HCT116 (cell line): ENCODE results near the gene TNFRSF6B. TPM values are rescaled to one million over a fixed set of nuclear protein-coding genes. Genes with fewer than 3 reads are reported as not detected.

ENCODE experiments used
- ATAC-seq: fragments of 200-7000 bp; cut with Tn5 transposase; 2 replicates; pipeline ENCODE4 v1.9.1; 2020; ENCODE audit warnings: mild to moderate bottlenecking, moderate library complexity
- BruUV-seq: library from RNA; stranded (reverse); fragments of 400-500 nt; replicated peaks from 2 replicates; lab custom pipeline; 2021; lab: Mats Ljungman, UMichigan
- CTCF ChIA-PET: fragments of 300-600 bp; sonication (Branson Sonifier 250); formaldehyde crosslinking; loops from one replicate; lab custom pipeline; 2021; ENCODE audit warnings: antibody characterized with exemption; lab: Charles Lee
- POLR2A ChIA-PET: fragments of 300-600, 350-600 bp; sonication (Branson Sonifier 250); formaldehyde crosslinking; loops from one replicate; lab custom pipeline; 2021; ENCODE audit warnings: antibody characterized with exemption; lab: Charles Lee
- RAD21 ChIA-PET, 2 experiments: fragments of 300-600 bp; sonication (Branson Sonifier 250); formaldehyde crosslinking; loops; one replicate each; lab custom pipeline; 2023; ENCODE audit warnings: low total read pairs in 2 of 2; ENCODE audit not compliant: uncharacterized antibody in 2 of 2, unreplicated experiment in 2 of 2, low non-redundant PET in 1 of 2; lab: Charles Lee
- DNase-seq: peaks from one replicate; pipeline ENCODE4 v3.0.0-alpha.2; 2010; ENCODE audit warnings: low read depth, low spot score
- H2AFZ ChIP-seq: fragments of 200-600 bp; shearing (Covaris generic), sonication (generic); 2 replicates; pipeline ENCODE4 v1.6.1; 2017; ENCODE audit warnings: low read depth, mixed run types, mixed read lengths, antibody characterized with exemption, low read length; ENCODE audit not compliant: poor library complexity, severe bottlenecking
- H3K27ac ChIP-seq: 2 replicates; pipeline ENCODE4 v1.5.1; 2012; ENCODE audit warnings: low read depth, low read length
- H3K27me3 ChIP-seq: fragments of 200-600 bp; sonication (generic); 2 replicates; pipeline ENCODE4 v1.6.1; 2016; ENCODE audit warnings: mixed run types, low read length, mixed read lengths; ENCODE audit not compliant: insufficient read depth
- H3K36me3 ChIP-seq, 2 experiments: fragments of 200-500 bp in 1 of 2; fragments of 200-600 bp in 1 of 2; sonication (Bioruptor generic) in 1 of 2; sonication (generic) in 1 of 2; 2 replicates each; pipeline versions ENCODE4 v1.5.1 to v1.6.1; 2014 to 2016; ENCODE audit warnings: low read length in 2 of 2, inconsistent platforms in 1 of 2, mixed read lengths in 1 of 2, mixed run types in 1 of 2; ENCODE audit not compliant: insufficient read depth in 2 of 2, control insufficient read depth in 1 of 2
- H3K4me1 ChIP-seq, 2 experiments: fragments of 200-600 bp in 1 of 2; sonication (generic) in 1 of 2; 2 replicates each; pipeline versions ENCODE4 v1.5.1 to v1.6.1; 2012 to 2017; ENCODE audit warnings: low read length in 2 of 2, inconsistent platforms in 1 of 2, mild to moderate bottlenecking in 1 of 2, mixed read lengths in 1 of 2, mixed run types in 1 of 2, moderate library complexity in 1 of 2; ENCODE audit not compliant: insufficient read depth in 2 of 2, control insufficient read depth in 1 of 2
- H3K4me2 ChIP-seq: fragments of 200-600 bp; sonication (generic); 2 replicates; pipeline ENCODE4 v1.6.1; 2017; ENCODE audit warnings: mixed run types, low read length, mixed read lengths
- H3K4me3 ChIP-seq, 2 experiments: fragments of 200-600 bp in 1 of 2; sonication (generic) in 1 of 2; replicated peaks in 1 of 2; 2 replicates each; pipeline ENCODE4 v1.5.1; 2011 to 2016; ENCODE audit warnings: low read length in 2 of 2, control low read depth in 1 of 2, low read depth in 1 of 2, mild to moderate bottlenecking in 1 of 2, mixed read lengths in 1 of 2, mixed run types in 1 of 2
- H3K79me2 ChIP-seq: fragments of 200-600 bp; sonication (generic); 2 replicates; pipeline ENCODE4 v1.6.1; 2017; ENCODE audit warnings: mild to moderate bottlenecking, mixed run types, low read length, moderate library complexity, mixed read lengths; ENCODE audit not compliant: insufficient read depth
- H3K9ac ChIP-seq: fragments of 200-600 bp; sonication (generic); 2 replicates; pipeline ENCODE4 v1.6.1; 2016; ENCODE audit warnings: low read length, mixed read lengths
- H3K9me2 ChIP-seq: fragments of 200-600 bp; sonication (generic), shearing (Covaris generic); 2 replicates; pipeline ENCODE4 v1.6.1; 2017; ENCODE audit warnings: mixed run types, mild to moderate bottlenecking, moderate library complexity; ENCODE audit not compliant: insufficient read depth
- H3K9me3 ChIP-seq, 2 experiments: fragments of 200-500 bp in 1 of 2; fragments of 200-600 bp in 1 of 2; sonication (Bioruptor generic) in 1 of 2; sonication (generic) in 1 of 2; 2 replicates each; pipeline ENCODE4 v1.6.1; 2014 to 2017; ENCODE audit warnings: low read length in 2 of 2, mixed read lengths in 2 of 2, inconsistent platforms in 1 of 2, low read depth in 1 of 2, mild to moderate bottlenecking in 1 of 2, mixed run types in 1 of 2, moderate library complexity in 1 of 2; ENCODE audit not compliant: control insufficient read depth in 1 of 2, insufficient read depth in 1 of 2
- H4K20me1 ChIP-seq: fragments of 200-600 bp; sonication (generic), shearing (Covaris generic); 2 replicates; pipeline ENCODE4 v1.6.1; 2017; ENCODE audit warnings: mixed run types, mild to moderate bottlenecking, moderate library complexity; ENCODE audit not compliant: insufficient read depth
- EZH2phosphoT487 ChIP-seq: fragments of 200-600 bp; IDR thresholded peaks from 2 replicates; pipeline ENCODE4 v1.6.1; 2018; ENCODE audit warnings: antibody characterized with exemption, borderline replicate concordance
- JUND ChIP-seq: IDR thresholded peaks from 2 replicates; pipeline ENCODE4 v1.6.1; 2012
- POLR2A ChIP-seq: IDR thresholded peaks from 2 replicates; pipeline ENCODE4 v1.7.0; 2011; ENCODE audit warnings: borderline replicate concordance; ENCODE audit not compliant: insufficient read depth, insufficient read length; ENCODE audit errors: extremely low read depth
- POLR2AphosphoS5 ChIP-seq: IDR thresholded peaks from 2 replicates; pipeline ENCODE4 v1.6.1; 2011; ENCODE audit warnings: mild to moderate bottlenecking, low read depth, low read length, moderate library complexity
- RAD21 ChIP-seq: IDR thresholded peaks from 2 replicates; pipeline ENCODE4 v1.6.1; 2012; ENCODE audit warnings: low read depth, mild to moderate bottlenecking
- SIN3A ChIP-seq: IDR thresholded peaks from 2 replicates; pipeline ENCODE4 v1.6.1; 2012; ENCODE audit warnings: low read depth
- SRF ChIP-seq: IDR thresholded peaks from 2 replicates; pipeline ENCODE4 v1.6.1; 2012; ENCODE audit warnings: low read depth
- TCF7L2 ChIP-seq: IDR thresholded peaks from 2 replicates; pipeline ENCODE4 v1.7.0; 2011; ENCODE audit warnings: borderline replicate concordance, inconsistent platforms; ENCODE audit not compliant: insufficient read depth, insufficient read length; ENCODE audit errors: extremely low read depth
- YY1 ChIP-seq: IDR thresholded peaks from 2 replicates; pipeline ENCODE4 v1.6.1; 2011; ENCODE audit warnings: low read length, low read depth, moderate library complexity, mild to moderate bottlenecking; ENCODE audit not compliant: insufficient replicate concordance; ENCODE audit errors: extremely low read depth
- ZFX ChIP-seq: fragments of 450-650 bp; IDR thresholded peaks from 2 replicates; pipeline ENCODE4 v1.6.1; 2017
- intact Hi-C: fragments of 100-400 bp; cut with micrococcal nuclease; formaldehyde crosslinking; loops from 2 replicates; pipeline ENCODE4 v1.10.0; 2022
- total RNA-seq: library from RNA; stranded (reverse); gene quantifications from one replicate; pipeline ENCODE4 v1.2.1, GENCODE V29; 2021; ENCODE audit not compliant: unreplicated experiment
- TF ChIP-seq, protein P1 (sequence below): IDR thresholded peaks from 2 replicates; pipeline ENCODE4 v1.6.1; 2012

TNFRSF6B gene
- total RNA-seq, 1 experiment from 2014 or later: 147 TPM

DNA sequence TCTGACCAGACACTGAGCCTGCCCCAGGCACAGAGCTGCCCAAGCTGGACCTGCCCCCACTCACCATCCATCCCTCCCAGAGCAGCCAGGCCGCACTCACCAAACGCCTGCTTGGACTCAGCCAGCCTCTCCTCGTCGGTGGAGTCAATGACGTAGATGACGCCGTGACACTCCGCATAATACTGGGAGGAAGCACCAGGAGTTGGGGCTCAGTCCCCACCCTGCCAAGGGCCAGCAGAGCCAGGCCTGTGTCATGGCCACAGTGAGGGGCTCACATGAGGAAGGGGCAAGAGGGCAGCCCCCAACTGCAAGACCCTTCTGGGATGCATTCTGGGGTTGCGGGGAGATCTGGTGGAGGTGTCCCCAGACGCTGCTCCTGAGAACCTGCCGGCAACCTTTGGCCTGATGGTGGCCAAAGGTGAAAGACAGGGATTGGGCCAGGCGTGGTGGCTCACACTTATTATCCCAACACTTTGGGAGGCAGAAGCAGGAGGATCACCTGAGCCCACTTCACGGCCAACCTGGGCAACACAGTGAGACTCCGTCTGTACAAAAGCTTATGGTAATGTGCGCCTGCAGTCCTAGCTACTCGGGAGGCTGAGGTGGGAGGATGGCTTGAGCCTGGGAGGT lies 5.7 kb downstream of the TNFRSF6B start:
- BruUV-seq: no TSS peak
- ChIA-PET CTCF (no interaction called here), RAD21 (no interaction called here), POLR2A (interaction anchor here (0.8 to 1.3 kb wide), 2 partner anchors 75 to 165 kb away, joined by 3 read pairs; partner anchors contain the start of genes GMEB2 and PTK6)
- H3K9me2 ChIP-seq: no peaks in the 10 kb centered on the region
- no peak overlapping the region for H2AFZ ChIP-seq
- no peaks in the 10 kb centered on the region for H3K27me3 ChIP-seq
- DNase-seq (no peak), ATAC-seq (no peak)
- no peaks in the 10 kb centered on the region for H4K20me1 ChIP-seq
- no peak overlapping the region for H3K4me3 ChIP-seq
- intact Hi-C loops: loop anchor here (10.0 kb wide), 1 partner anchor 353 kb away; no protein-coding TSS in a partner anchor
- H3K9ac ChIP-seq: no peak overlapping the region
- H3K4me2 ChIP-seq: peak overlapping the region; percentile 19; the same call in 1 of the 2 replicates
- H3K4me1 ChIP-seq: peaks cover 34 to 69% of the 10 kb centered on the region in 2 experiments
- peaks cover 34% of the 10 kb centered on the region for H3K79me2 ChIP-seq
- peaks cover 7 to 25% of the 10 kb centered on the region in 2 experiments; a peak in 3 of 4 replicates for H3K36me3 ChIP-seq
- H3K27ac ChIP-seq: peak overlapping the region; percentile 8; the same call in 1 of the 2 replicates
- no peaks in the 10 kb centered on the region for H3K9me3 ChIP-seq
- no peak for TF ChIP-seq POLR2A
- no peak; the same call in 1 of the 2 replicates for TF ChIP-seq POLR2AphosphoS5
- TF ChIP-seq ZFX: no peak
- no peak for TF ChIP-seq RAD21
- TF ChIP-seq YY1: no peak
- no peak for TF ChIP-seq TCF7L2
- TF ChIP-seq SRF: no peak
- TF ChIP-seq, protein P1, sequence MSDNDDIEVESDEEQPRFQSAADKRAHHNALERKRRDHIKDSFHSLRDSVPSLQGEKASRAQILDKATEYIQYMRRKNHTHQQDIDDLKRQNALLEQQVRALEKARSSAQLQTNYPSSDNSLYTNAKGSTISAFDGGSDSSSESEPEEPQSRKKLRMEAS: no peak
- no peak for TF ChIP-seq JUND
- TF ChIP-seq SIN3A: no peak
- no peak for TF ChIP-seq EZH2phosphoT487
